ENCODE results near the gene FAM186B. TPM values are rescaled to one million over a fixed set of nuclear protein-coding genes. Genes with fewer than 3 reads are reported as not detected.

The FAM186B gene
- total RNA-seq, 1 experiment from 2014 or later: 1.3 TPM

DNA sequence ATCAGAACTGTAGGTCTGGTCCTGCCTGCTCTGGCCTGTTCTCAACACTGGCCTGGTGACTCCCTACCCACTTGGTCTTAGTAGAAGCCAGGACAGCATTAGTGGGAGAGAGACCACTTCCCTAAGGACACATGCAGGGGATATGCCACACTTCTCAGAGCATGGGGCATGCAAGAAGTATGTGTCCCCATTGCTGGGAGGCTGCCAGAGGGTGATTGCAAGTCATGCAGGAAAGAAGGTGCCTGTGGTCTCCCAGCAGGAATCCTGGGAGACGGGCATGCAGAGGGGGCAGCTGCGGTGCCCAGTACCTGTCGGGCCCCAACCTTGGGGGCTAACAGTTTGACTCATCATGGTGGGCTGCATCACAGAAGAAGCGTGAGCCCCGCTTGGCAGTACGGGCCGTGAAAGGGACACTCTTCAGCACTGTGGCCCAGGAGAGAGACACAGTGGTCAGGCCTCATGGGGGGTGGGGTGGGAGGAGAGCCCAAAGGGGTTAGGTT, 40.9 kb upstream of the FAM186B start:
- CTCF ChIA-PET: no interaction called here
- TF ChIP-seq CTCF (conservative IDR thresholded peaks at IDR 0.05) (no peak), EZH2 (IDR thresholded peaks at IDR 0.05; ENCODE audit: low read depth) (no peak)
- Histone ChIP-seq H3K36me3 (ENCODE audit: low read depth) (no peaks in the 10 kb centered on the region), H3F3A (ENCODE audit: insufficient read depth, low read depth) (peaks cover 21% of the 10 kb centered on the region; the same call in 1 of the 2 replicates), H3K79me2 (ENCODE audit: low read depth) (no peaks in the 10 kb centered on the region), H4K20me1 (ENCODE audit: insufficient read depth) (no peaks in the 10 kb centered on the region), H3K9me2 (ENCODE audit: insufficient read depth) (no peaks in the 10 kb centered on the region), H3K4me3 (no peak overlapping the region), H3K9me3 (ENCODE audit: insufficient read depth, low read depth) (no peaks in the 10 kb centered on the region), H3K27ac (no peak overlapping the region), H3K4me2 (no peak overlapping the region), H2AFZ (no peak overlapping the region), H3K27me3 (ENCODE audit: insufficient read depth, low read depth) (no peaks in the 10 kb centered on the region), H3K4me1 (replicated peaks; ENCODE audit: insufficient read depth) (peaks cover 18% of the 10 kb centered on the region)
- BruUV-seq (replicated peaks): no TSS peak
- DNase-seq: no peak
- POLR2A ChIA-PET (ENCODE audit: unreplicated experiment): no interaction called here
- intact Hi-C loops (cut with micrococcal nuclease; ENCODE audit: unreplicated experiment): loop anchor here (10.0 kb wide), 1 partner anchor 408 kb away; the partner anchor contains the start of gene ASIC1

GRCh38 chr12:49645146-49646039, 40.0 kb upstream of the FAM186B start:
- ChIA-PET POLR2A (ENCODE audit: unreplicated experiment) (no interaction called here), CTCF (interaction anchor here (0.5 to 2.0 kb wide), 4 partner anchors 18 to 61 kb away, joined by 5 to 20 read pairs (median 5); partner anchors contain the start of gene FMNL3)
- BruUV-seq (replicated peaks): no TSS peak
- Histone ChIP-seq H4K20me1 (ENCODE audit: insufficient read depth) (no peaks in the 10 kb centered on the region), H3K79me2 (ENCODE audit: low read depth) (no peaks in the 10 kb centered on the region), H3K4me2 (no peak overlapping the region), H3K27me3 (ENCODE audit: insufficient read depth, low read depth) (no peaks in the 10 kb centered on the region), H2AFZ (no peak overlapping the region), H3K27ac (no peak overlapping the region), H3K9me3 (ENCODE audit: insufficient read depth, low read depth) (no peaks in the 10 kb centered on the region), H3F3A (ENCODE audit: insufficient read depth, low read depth) (peaks cover 21% of the 10 kb centered on the region; the same call in 1 of the 2 replicates), H3K4me3 (no peak overlapping the region), H3K9me2 (ENCODE audit: insufficient read depth) (no peaks in the 10 kb centered on the region), H3K4me1 (replicated peaks; ENCODE audit: insufficient read depth) (peaks cover 19% of the 10 kb centered on the region), H3K36me3 (ENCODE audit: low read depth) (no peaks in the 10 kb centered on the region)
- intact Hi-C loops (cut with micrococcal nuclease; ENCODE audit: unreplicated experiment): loop anchor here (10.0 kb wide), 1 partner anchor 409 kb away; the partner anchor contains the start of gene ASIC1
- DNase-seq: no peak
- no peak for TF ChIP-seq EZH2 (IDR thresholded peaks at IDR 0.05; ENCODE audit: low read depth)
- no peak for TF ChIP-seq CTCF (conservative IDR thresholded peaks at IDR 0.05)

DNA sequence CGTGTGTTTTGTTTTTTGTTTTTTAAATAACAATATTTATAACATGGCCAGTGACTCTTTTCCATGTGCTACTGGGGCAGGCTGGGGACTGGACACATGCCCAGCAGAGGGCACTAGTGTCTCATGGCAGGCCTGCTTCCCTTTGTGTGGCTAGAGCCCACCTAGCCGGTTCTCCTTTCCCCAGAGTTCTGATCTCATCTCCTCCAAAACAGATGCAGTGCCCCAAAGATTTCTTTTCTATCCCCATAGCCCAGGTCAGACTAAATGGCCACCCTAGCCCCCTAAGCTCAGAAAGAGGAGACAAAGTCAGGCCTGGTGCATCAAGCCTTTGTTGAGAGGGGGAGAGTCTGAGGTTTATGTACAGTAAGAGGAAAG, 39.2 kb upstream of the FAM186B start:
- H3K9me2 ChIP-seq (ENCODE audit: insufficient read depth): no peaks in the 10 kb centered on the region
- H3F3A ChIP-seq (ENCODE audit: insufficient read depth, low read depth): peaks cover 21% of the 10 kb centered on the region; the same call in 1 of the 2 replicates
- POLR2A ChIA-PET (ENCODE audit: unreplicated experiment): no interaction called here
- H2AFZ ChIP-seq: no peak overlapping the region
- H3K27me3 ChIP-seq (ENCODE audit: insufficient read depth, low read depth): no peaks in the 10 kb centered on the region
- DNase-seq: peak; percentile 39 to 68
- H3K4me2 ChIP-seq: no peak overlapping the region
- no peaks in the 10 kb centered on the region for H3K9me3 ChIP-seq (ENCODE audit: insufficient read depth, low read depth)
- H3K79me2 ChIP-seq (ENCODE audit: low read depth): no peaks in the 10 kb centered on the region
- intact Hi-C loops (cut with micrococcal nuclease; ENCODE audit: unreplicated experiment): loop anchor here (1.0 to 10.0 kb wide), 4 partner anchors 63 to 410 kb away; partner anchors contain the start of genes ASIC1 and FMNL3
- H3K27ac ChIP-seq: no peak overlapping the region
- no peak for TF ChIP-seq EZH2 (IDR thresholded peaks at IDR 0.05; ENCODE audit: low read depth)
- TF ChIP-seq CTCF (conservative IDR thresholded peaks at IDR 0.05): peak; percentile 90
- H3K4me1 ChIP-seq (replicated peaks; ENCODE audit: insufficient read depth): peaks cover 19% of the 10 kb centered on the region
- no TSS peak for BruUV-seq (replicated peaks)
- no peak overlapping the region for H3K4me3 ChIP-seq
- CTCF ChIA-PET: interaction anchor here (0.6 to 2.0 kb wide), 5 partner anchors 18 to 62 kb away, joined by 3 to 20 read pairs (median 5); partner anchors contain the start of gene FMNL3
- H3K36me3 ChIP-seq (ENCODE audit: low read depth): no peaks in the 10 kb centered on the region
- H4K20me1 ChIP-seq (ENCODE audit: insufficient read depth): no peaks in the 10 kb centered on the region

All from PC-9 (cell line).